Measurements from ENCODE around the gene ENTHD1. TPM values are rescaled to one million over a fixed set of nuclear protein-coding genes. Genes with fewer than 3 reads are reported as not detected.

The ENTHD1 gene
- total and polyA plus RNA-seq, 9 of the 15 experiments (the other 6 are each of a cell fraction or from before 2014, with no cell fraction given), result 0.13 to 0.98 (median 0.35) TPM

- ChIA-PET CTCF (ENCODE audit: low intra/inter-chr PET ratio) (no interaction called here), POLR2A (interaction anchor here (0.8 kb wide), 1 partner anchor 1747 kb away, joined by 3 read pairs; the partner anchor contains the start of gene PHF5A)
- no peak overlapping the region for H3K9ac ChIP-seq (ENCODE audit: insufficient read depth in 1 of 2, low read depth in 2 of 2, low read length in 2 of 2)
- H4K20me1 ChIP-seq (replicated peaks; ENCODE audit: control insufficient read depth, insufficient read depth, low read length), result no peaks in the 10 kb centered on the region
- no peaks in the 10 kb centered on the region for H3K9me1 ChIP-seq (ENCODE audit: control insufficient read depth, insufficient read depth, low read length)
- WGBS (ENCODE audit: insufficient coverage, low coverage, missing lambda C conversion rate), result 41% methylated on average over 4 of the region's 9 CpGs
- H3K4me3 ChIP-seq, result no peak overlapping the region
- H3K9me3 ChIP-seq (replicated peaks; ENCODE audit: control insufficient read depth, insufficient read depth, low read depth, low read length), result no peaks in the 10 kb centered on the region
- no peaks in the 10 kb centered on the region for H3K79me2 ChIP-seq (ENCODE audit: control insufficient read depth, insufficient read depth, low read length)
- TF ChIP-seq SETDB1 (IDR thresholded peaks at IDR 0.05; ENCODE audit: low read length), result no peak
- no peak for TF ChIP-seq FOXA1 (IDR thresholded peaks at IDR 0.05; ENCODE audit: borderline replicate concordance)
- no peak for TF ChIP-seq NBN (IDR thresholded peaks at IDR 0.05; ENCODE audit: low read depth)
- TF ChIP-seq ARID2 (IDR thresholded peaks at IDR 0.05), result no peak
- H3K36me3 ChIP-seq (ENCODE audit: control insufficient read depth, insufficient read depth, low read length), result no peaks in the 10 kb centered on the region
- H2AFZ ChIP-seq (ENCODE audit: low read depth, low read length), result no peak overlapping the region
- peaks cover 28 to 32% of the 10 kb centered on the region in 2 experiments for H3K4me1 ChIP-seq (replicated peaks in 1 of 2; ENCODE audit: control insufficient read depth in 2 of 2, insufficient read depth in 2 of 2, low read length in 2 of 2)
- H3K27me3 ChIP-seq (ENCODE audit: control insufficient read depth in 2 of 2, insufficient read depth in 2 of 2, low read length in 2 of 2), result no peaks in the 10 kb centered on the region
- DNase-seq (ENCODE audit: extremely low read depth in 1 of 4, low spot score in 3 of 4) (no peak), FAIRE-seq (no peak), ATAC-seq (no peak)
- in situ Hi-C loops (cut with MboI) (no loop called here), intact Hi-C loops (cut with micrococcal nuclease) (no loop called here)
- BruUV-seq (replicated peaks), result no TSS peak
- H3K4me2 ChIP-seq (ENCODE audit: insufficient read depth, low read length), result no peak overlapping the region
- H3K27ac ChIP-seq (ENCODE audit: extremely low read depth, low read depth, low read length), result no peak overlapping the region
These were observed 172.1 kb downstream of the ENTHD1 start for GRCh38 chr22:39721206-39722031.

All from K562 (cell line).